Measurements from ENCODE around the gene DDX39B.
A peak's percentile ranks its signal among the peaks of the same experiment; 100 is the strongest.
"Not testable (repeated sequence)": the region's sequence is repeated elsewhere in the genome, so short reads cannot be mapped to it uniquely, and the experiment has no call there.

The DDX39B gene

GRCh38 chr6:31541658-31542521, at the start of gene DDX39B:
DDX39B (minus strand) TSS chr6:31542003; CDS start chr6:31540532, 1,471 bp downstream.
- peak; percentile 99 for DNase-seq

- DNase-seq, result not testable (repeated sequence)
Measured at GRCh38 chr6:31590691-31591090, 48.9 kb upstream of the DDX39B start.

GRCh38 chr6:31588871-31589650, 47.3 kb upstream of the DDX39B start:
- peak; percentile 22 for DNase-seq

DNA sequence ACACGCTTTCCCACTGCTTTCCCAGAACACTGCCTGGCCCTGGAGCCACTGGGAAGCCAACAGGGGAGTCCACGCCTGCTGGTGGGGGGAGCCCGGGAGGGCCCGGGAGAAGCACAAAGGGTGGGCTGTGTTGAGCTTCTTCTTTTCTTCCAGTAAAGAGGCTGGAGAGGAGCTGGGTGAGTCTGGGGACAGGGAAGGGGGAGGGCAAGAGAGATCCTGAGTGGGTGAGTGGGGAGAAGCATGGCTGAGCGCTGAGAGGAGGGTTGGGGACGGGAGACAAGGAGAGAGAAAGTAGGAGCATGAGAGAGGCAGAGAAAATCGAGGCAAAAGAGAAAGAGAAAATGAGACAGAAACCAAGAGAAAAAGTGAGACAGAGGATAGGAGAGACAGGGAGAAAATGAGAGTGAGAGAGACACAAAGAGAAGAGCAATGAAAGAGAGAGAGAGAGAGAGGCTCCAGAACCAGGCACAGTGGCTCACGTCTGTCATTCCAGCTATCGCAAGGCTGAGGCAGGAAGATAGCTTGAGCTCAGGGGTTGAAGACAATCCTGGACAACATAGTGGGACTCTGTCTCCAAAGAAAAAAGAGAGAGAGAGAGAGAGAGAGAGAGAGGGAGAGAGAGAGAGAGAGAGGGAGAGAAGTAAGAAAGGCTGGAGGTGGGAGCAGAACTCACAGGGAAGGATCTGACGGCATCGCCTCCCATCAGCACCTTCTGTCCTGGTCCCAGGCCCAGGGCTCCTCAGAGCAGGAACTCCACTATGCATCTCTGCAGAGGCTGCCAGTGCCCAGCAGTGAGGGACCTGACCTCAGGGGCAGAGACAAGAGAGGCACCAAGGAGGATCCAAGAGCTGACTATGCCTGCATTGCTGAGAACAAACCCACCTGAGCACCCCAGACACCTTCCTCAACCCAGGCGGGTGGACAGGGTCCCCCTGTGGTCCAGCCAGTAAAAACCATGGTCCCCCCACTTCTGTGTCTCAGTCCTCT, 46.3 kb upstream of the DDX39B start:
- no peak for DNase-seq

DNA sequence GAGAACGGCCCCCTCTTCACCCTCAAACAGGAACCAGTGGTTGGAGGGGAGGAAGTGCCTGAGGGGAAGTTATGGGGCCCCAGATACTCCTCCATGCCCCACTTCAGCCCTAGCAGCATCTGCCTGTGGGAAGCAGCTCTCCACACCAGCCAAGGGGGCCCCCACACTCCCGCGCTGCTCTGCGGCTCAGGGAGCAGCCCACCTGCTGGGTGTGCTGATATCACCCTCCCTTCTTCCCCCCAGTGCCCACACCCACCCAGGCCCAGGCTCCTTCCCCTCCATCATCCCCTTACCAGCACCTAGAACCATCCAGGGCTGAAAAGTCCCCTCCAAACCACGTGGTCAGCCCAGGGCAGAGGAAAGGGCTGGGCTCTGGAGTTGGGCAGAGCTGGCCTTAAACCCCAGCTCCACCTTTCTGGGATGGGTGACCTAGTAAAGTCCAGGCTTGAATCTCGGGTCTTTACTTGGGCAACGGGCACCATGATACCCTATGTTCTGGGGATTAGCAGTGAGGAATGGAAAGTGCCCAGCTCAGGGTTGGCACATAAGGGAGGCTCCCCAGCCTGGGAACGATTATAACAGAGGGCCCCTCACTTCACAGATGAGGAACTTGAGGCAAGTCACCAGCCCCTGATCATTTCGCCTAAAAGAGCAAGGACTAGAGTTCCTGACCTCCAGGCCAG, 44.9 kb upstream of the DDX39B start:
- DNase-seq, result no peak

GRCh38 chr6:31586008-31586407, 44.2 kb upstream of the DDX39B start, which contains the start of gene LST1:
LST1 (plus strand) TSS chr6:31586277; CDS start chr6:31587300, 1,023 bp downstream.
- no peak for DNase-seq

- DNase-seq, result peak; percentile 36
Measured at GRCh38 chr6:31585491-31585890, 43.7 kb upstream of the DDX39B start.

GRCh38 chr6:31582230-31582643, 40.4 kb upstream of the DDX39B start, which contains the start of gene LTB:
LTB (minus strand) TSS chr6:31582424; CDS start chr6:31582417, 7 bp downstream.
- DNase-seq, result peak; percentile 14

GRCh38 chr6:31581434-31582229, 39.8 kb upstream of the DDX39B start:
- DNase-seq, result peak; percentile 47

DNA sequence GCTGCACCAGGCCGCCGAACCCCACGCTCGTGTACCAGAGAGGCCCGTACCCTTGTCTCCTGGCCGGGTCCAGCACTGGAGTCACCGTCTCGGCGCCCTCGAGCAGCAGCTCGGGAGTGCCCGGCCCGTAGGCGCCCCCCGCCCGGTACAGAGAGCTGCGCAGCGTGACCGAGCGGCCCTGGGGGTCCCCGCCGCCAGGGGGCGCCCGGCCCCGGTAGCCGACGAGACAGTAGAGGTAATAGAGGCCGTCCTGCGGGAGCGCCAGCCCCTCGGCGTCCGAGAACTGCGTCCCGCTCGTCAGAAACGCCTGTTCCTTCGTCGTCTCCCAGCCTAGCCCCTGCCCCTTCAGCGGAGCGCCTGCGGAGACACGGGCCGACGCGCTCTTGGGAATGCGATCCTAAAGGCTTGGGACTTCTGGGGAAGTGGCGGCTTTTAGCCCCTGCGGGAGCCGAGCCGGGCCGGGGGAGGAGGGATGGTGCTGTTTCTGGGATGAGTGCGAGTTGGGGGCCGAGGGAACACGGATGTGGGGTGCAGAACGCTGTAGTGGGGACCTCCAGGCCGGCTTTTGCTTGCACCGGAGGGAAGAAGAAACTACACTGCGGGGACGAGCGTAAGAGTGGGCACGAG, 39.1 kb upstream of the DDX39B start:
- DNase-seq, result peak; percentile 85

DNA sequence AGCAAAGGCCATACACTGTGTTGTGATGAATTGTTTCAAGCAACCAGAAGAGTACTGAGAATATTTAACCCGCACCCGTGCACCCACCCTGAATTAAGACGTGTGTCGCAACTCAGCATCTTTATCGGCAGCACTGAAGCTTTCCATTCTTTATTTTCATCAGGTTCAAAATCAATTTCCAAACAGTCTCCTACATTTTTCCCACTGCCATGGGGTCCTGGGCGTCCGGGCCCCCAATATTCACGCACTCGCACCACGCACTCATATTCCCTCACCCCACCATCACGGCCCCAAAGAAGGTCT, 38.6 kb upstream of the DDX39B start:
- no peak for DNase-seq

- no peak for DNase-seq
Measured at GRCh38 chr6:31579546-31580437, 38.0 kb upstream of the DDX39B start.

DNA sequence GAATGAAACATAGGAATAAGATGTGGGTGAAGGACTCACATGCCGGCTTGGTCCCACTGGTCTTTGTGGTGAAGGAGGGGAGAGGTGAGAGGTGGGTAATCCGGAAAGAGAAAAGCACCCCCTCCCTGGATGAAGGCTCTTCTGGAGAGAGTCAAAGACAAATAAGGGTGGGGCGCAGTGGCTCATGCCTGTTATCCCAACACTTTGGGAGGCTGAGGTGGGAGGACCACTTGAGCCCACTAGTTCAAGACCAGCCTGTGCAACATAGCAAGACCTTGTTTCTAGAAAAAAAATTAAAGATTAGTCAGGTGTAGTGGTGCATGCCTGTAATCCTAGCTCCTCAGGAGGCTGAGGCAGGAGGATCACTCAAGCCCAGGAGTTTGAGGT, 37.3 kb upstream of the DDX39B start:
- DNase-seq, result no peak

DNA sequence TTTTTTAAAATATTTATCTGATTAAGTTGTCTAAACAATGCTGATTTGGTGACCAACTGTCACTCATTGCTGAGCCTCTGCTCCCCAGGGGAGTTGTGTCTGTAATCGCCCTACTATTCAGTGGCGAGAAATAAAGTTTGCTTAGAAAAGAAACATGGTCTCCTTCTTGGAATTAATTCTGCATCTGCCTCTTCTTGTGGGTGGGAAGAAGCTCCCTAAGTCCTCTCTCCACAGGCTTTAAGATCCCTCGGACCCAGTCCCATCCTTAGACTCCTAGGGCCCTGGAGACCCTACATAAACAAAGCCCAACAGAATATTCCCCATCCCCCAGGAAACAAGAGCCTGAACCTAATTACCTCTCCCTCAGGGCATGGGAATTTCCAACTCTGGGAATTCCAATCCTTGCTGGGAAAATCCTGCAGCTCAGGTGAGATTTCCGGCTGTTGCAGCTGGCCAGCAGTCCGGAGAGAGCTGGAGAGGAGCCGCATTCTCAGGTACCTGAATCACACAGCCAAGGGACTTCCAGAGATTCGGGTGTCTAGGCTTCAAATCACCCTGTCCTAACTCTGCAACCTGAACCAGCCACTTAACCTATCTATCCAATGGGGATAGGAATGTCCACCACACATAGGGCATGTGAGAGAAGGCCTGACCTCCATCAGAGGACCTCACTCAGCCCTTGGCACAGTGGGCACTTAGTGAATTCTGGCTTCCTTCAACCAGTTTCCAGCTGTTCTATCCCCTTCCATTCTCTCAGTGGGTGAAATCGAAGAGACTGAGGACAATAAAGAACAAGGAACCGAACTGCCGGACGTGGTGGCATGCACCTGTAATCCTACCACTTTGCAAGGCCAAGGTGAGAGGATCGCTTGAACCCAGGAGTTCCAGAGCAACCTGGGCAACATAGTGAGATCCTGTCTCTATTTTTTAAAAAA, 36.6 kb upstream of the DDX39B start:
- peak; percentile 29 for DNase-seq

DNA sequence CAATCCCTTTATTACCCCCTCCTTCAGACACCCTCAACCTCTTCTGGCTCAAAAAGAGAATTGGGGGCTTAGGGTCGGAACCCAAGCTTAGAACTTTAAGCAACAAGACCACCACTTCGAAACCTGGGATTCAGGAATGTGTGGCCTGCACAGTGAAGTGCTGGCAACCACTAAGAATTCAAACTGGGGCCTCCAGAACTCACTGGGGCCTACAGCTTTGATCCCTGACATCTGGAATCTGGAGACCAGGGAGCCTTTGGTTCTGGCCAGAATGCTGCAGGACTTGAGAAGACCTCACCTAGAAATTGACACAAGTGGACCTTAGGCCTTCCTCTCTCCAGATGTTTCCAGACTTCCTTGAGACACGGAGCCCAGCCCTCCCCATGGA, 35.8 kb upstream of the DDX39B start:
- DNase-seq, result no peak

GRCh38 chr6:31576897-31577578, 35.2 kb upstream of the DDX39B start:
- DNase-seq, result no peak

DNA sequence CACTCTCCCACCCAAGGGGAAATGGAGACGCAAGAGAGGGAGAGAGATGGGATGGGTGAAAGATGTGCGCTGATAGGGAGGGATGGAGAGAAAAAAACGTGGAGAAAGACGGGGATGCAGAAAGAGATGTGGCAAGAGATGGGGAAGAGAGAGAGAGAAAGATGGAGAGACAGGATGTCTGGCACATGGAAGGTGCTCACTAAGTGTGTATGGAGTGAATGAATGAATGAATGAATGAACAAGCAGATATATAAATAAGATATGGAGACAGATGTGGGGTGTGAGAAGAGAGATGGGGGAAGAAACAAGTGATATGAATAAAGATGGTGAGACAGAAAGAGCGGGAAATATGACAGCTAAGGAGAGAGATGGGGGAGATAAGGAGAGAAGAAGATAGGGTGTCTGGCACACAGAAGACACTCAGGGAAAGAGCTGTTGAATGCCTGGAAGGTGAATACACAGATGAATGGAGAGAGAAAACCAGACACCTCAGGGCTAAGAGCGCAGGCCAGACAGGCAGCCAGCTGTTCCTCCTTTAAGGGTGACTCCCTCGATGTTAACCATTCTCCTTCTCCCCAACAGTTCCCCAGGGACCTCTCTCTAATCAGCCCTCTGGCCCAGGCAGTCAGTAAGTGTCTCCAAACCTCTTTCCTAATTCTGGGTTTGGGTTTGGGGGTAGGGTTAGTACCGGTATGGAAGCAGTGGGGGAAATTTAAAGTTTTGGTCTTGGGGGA, 34.3 kb upstream of the DDX39B start:
- DNase-seq, result no peak
